Hepatocyte (in vitro differentiated cells): Measurements from ENCODE around the gene VWA5B1.

ENCODE experiments used
- CTCF ChIP-seq: fragments of 200-600 bp; sonication (generic); IDR thresholded peaks from 2 replicates; pipeline ENCODE4 v1.5.1; 2016; ENCODE audit warnings: antibody characterized with exemption, mild to moderate bottlenecking; ENCODE audit not compliant: poor library complexity
- EZH2 ChIP-seq: fragments of 200-600 bp; sonication (generic); IDR thresholded peaks from 2 replicates; pipeline ENCODE4 v1.6.1; 2016; ENCODE audit warnings: antibody characterized with exemption, mild to moderate bottlenecking, borderline replicate concordance
- EZH2phosphoT487 ChIP-seq: fragments of 200-600 bp; sonication (generic); IDR thresholded peaks from one replicate; pipeline ENCODE4 v1.6.1; 2018; ENCODE audit warnings: antibody characterized with exemption, mild to moderate bottlenecking, low read depth, moderate library complexity; ENCODE audit not compliant: unreplicated experiment, severe bottlenecking

- TF ChIP-seq CTCF (no peak), EZH2 (no peak), EZH2phosphoT487 (no peak)
Observed at GRCh38 chr1:20366056-20366462, 75.4 kb downstream of the VWA5B1 start.
